T-helper 22 cell (primary cell): ENCODE results near the gene TMEM214.

ENCODE experiments used
- DNase-seq: peaks from one replicate; pipeline ENCODE4 v3.0.0-alpha.2; 2020; ENCODE audit warnings: low read depth

TMEM214 gene

DNA sequence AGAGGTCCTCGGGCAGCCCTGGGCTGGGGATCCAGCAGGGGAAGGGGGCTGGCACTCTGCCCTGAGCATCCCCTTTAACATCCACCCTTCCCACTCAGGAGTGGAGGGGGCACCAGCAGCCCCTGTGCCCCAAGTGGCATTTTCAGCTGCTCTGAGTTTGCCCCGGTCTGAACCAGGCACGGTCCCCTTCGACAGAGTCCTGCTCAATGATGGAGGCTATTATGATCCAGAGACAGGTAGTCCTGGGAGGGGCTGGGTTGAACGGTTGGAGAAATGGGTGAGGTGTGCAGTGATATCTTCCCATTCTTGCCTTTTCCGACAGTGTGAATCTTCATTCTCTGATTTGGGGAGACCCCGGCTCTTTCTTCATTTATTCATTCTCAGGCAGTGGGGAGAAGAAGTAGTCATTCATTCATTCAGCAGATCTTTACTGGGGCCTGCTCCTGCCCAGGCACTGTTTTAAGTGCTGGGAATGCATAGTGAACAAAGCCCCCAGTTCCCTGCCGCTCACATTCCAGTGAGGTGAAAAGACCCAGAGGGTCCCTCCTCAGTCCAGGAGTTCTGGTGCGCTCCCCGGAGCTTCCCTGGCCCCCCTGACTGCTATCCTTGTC, 52.4 kb downstream of the TMEM214 start:
- DNase-seq: no peak

DNA sequence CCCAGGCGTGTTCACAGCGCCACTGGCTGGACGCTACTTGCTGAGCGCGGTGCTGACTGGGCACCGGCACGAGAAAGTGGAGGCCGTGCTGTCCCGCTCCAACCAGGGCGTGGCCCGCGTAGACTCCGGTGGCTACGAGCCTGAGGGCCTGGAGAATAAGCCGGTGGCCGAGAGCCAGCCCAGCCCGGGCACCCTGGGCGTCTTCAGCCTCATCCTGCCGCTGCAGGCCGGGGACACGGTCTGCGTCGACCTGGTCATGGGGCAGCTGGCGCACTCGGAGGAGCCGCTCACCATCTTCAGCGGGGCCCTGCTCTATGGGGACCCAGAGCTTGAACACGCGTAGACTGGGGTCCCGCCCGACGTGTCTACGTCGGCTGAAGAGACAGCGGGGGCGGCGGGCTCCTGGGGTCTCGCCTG, 52.9 kb downstream of the TMEM214 start:
- no peak for DNase-seq

DNA sequence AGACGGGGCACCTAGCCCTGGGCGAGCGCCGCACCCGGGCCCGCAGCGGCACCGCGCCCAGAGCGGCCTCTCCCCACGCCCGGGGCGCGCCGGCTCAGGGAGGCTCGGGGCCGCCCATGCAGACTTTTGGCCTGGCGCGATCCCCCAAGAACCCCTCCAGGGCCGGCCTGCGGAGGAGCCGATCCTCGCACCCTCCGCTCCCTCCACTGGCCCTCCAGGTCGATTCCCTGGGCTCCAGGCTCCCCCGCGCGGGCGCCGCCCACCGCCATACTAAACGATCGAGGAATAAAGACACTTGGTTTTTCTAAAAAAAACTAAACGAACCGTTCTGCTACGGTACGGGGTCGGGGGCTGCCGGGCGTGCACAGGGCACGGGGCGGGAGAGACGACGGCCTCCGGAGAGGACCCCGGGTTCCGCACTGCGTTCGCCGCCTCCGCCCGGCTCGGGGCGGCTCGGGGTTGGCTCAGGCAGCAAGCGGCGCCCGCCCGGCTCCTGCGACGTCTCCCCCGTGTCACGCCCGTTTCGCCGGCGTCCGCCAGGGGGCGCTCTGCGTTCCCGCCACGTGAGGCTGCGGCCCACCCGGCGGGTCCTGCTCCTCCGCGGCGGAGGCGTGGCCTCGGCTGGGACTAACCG, 53.4 kb downstream of the TMEM214 start:
- peak; percentile 91 for DNase-seq

DNA sequence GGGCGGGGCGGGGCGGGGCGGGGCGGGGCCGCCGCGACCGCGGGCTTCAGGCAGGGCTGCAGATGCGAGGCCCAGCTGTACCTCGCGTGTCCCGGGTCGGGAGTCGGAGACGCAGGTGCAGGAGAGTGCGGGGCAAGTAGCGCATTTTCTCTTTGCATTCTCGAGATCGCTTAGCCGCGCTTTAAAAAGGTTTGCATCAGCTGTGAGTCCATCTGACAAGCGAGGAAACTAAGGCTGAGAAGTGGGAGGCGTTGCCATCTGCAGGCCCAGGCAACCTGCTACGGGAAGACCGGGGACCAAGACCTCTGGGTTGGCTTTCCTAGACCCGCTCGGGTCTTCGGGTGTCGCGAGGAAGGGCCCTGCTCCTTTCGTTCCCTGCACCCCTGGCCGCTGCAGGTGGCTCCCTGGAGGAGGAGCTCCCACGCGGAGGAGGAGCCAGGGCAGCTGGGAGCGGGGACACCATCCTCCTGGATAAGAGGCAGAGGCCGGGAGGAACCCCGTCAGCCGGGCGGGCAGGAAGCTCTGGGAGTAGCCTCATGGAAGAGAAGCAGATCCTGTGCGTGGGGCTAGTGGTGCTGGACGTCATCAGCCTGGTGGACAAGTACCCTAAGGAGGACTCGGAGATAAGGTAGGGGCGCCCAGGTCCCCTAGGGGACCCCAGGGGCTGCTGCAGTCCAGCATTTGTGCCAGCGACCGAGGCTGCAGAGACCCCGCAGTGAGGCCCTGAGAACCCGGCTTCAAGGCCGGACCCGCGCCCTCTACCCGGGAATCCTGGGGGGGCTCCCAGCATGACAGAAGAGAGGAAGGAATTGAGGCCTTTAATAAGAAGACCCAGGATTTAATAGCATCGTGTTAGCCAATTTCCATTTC, 54.2 kb downstream of the TMEM214 start, which contains the start of gene KHK:
TSS of gene KHK (plus strand) at position 49 of the 870 bp plus-strand sequence. CDS start at position 537, 488 bp downstream.
- no peak for DNase-seq

DNA sequence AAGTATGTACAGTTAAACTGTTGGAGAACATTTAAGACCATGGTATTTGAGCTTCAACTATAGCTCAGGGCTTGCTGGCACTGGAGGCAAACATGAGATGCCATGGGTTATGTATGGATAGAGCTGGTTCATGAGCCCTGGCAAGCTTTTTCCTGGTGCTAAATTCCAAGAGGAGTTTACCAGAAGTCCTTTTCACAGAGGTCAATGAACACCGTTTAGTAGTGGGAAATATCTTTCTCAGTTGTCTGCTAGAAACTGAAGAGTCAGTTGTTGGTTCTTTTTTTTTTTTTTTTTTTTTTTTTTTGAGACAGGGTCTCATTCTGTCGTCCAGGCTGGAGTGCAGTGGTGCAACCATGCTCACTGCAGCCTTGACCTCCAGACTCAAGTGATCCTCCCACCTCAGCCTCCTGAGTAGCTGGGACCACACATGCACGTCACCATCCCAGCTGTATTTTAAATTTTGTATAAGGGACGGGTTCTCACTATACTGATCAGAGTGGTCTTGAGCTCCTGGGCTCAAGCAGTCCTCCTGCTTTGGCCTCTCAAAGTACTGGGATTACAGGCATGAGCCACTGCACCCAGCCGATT, 55.2 kb downstream of the TMEM214 start:
- DNase-seq: no peak

DNA sequence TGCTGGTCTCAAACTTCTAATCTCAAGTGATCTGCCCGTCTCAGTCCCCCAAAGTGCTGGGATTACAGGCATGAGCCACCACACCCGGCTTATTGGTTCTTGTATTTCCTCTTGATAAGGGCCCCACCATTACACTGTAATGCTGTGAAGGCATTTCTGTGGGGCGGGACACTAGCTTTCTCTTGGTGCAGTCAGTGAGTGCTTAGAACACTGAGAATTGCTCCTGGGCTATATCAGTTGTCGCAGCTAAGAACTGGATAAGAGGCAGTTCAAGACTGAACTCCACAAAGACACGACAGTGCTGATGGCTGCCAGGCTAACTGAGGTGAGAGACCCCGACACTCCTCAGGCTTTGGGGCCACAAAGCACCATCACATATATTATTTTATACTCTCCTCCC, 55.9 kb downstream of the TMEM214 start:
- no peak for DNase-seq

DNA sequence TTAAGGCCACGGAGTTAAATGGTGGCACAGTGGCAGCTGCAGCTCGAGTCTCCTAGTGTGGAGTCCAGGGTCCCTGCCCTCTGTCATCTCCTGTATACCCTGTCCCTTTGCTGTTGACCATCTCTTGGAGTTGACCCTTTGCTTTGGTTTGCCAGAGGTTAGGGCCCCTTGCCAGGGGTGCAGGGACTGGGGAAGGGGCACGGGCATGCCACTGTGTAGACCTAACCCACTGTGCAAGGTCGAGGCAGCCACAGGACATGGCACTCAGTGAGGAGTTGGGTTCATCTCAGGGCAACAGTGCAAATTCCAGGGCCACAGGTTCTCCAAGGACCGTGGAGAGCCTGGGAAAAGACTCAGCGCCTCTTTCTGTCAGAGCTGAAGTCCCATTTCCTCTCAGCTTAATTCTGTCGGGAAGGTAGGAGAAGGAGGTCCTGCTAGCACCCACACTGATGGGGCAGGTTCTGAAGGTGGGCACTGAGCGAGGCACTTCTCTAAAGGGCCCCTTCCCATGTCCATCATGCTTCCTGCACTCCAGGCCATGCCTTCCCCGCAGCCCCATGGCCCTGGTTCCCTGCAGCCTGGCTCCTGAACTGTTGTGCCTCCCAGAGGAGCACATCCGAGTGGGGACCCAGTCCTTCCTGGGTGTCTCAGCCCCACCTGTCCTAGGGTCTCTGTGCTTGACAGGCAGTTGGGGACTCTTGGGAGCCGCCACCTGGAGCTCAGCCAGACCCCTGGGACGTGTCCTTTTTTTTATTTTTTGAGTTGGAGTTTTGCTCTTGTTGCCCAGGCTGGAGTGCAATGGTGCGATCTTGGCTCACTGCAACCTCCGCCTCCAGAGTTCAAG, 56.6 kb downstream of the TMEM214 start:
- DNase-seq: no peak
